Adrenal gland (tissue), 12 donors: ENCODE measurements around the gene GSG1. TPM values are rescaled to one million over a fixed set of nuclear protein-coding genes. Genes with fewer than 3 reads are reported as not detected.
A peak's percentile ranks its signal among the peaks of the same experiment; 100 is the strongest.

ENCODE experiments used
- DNase-seq, 7 donors: peaks; one replicate each; pipeline ENCODE4 v3.0.0-alpha.2; 2019 to 2020
- H3K27ac ChIP-seq, 5 donors: fragments of 200-600 bp; sonication (generic) in 4 of 5; 1 replicate in 3 of 5; 2 replicates in 2 of 5; pipeline versions ENCODE4 v1.5.1 to v1.8.0; 2016 to 2020; ENCODE audit warnings: mild to moderate bottlenecking in 1 of 5
- H3K27me3 ChIP-seq: fragments of 200-600 bp; 2 replicates; pipeline ENCODE4 v1.8.0; 2021
- H3K36me3 ChIP-seq, 2 donors: fragments of 200-600 bp; replicated peaks in 1 of 2; 1 replicate in 1 of 2; 2 replicates in 1 of 2; pipeline versions ENCODE4 v1.5.1 to v1.8.0; 2018 to 2022
- H3K4me1 ChIP-seq, 2 donors: fragments of 200-600 bp; replicated peaks in 1 of 2; 1 replicate in 1 of 2; 2 replicates in 1 of 2; pipeline versions ENCODE4 v1.5.1 to v1.8.0; 2018 to 2021
- H3K4me3 ChIP-seq, 4 donors: fragments of 200-600 bp; sonication (generic) in 3 of 4; one replicate each; pipeline ENCODE4 v1.5.1; 2016 to 2018
- H3K9me3 ChIP-seq, 3 donors: fragments of 200-600 bp; sonication (generic) in 1 of 3; replicated peaks in 1 of 3; 1 replicate in 2 of 3; 2 replicates in 1 of 3; pipeline versions ENCODE4 v1.5.1 to v1.8.0; 2016 to 2021
- POLR2A ChIP-seq, 2 donors: fragments of 450-650 bp; IDR thresholded peaks; one replicate each; pipeline ENCODE4 v1.6.1; 2017; ENCODE audit warnings: antibody characterized with exemption in 2 of 2, mild to moderate bottlenecking in 2 of 2, moderate library complexity in 1 of 2
- WGBS, 4 donors: extraction: QIAGEN DNeasy Blood & Tissue Kit in 2 of 4; methylation state at CpG; one replicate each; pipeline versions ENCODE4 v1.1.5 to v1.1.7; 2013 to 2017; 5-methylcytosine and 5-hydroxymethylcytosine counted together
- intact Hi-C, 2 donors: fragments of 100-400 bp; cut with DNase I; formaldehyde crosslinking; loops; one replicate each; pipeline versions ENCODE4 v1.14.1 to v1.15.0; 2022 to 2023
- polyA plus RNA-seq, 3 donors: library from polyadenylated mRNA; stranded (reverse); fragments of 200-250 nt in 2 of 3; fragments of 350-450 nt in 1 of 3; fragmentation: Illumina TruSeq in 1 of 3; extraction: RNeasy Lipid Tissue Mini Kit (QIAGEN cat#74804) in 1 of 3; gene quantifications; one replicate each; pipeline ENCODE4 v1.2.3, GENCODE V29; 2013 to 2014
- total RNA-seq, 9 donors: library from RNA; depleted of rRNA in 4 of 9; stranded (reverse); fragments of >200 nt in 4 of 9; fragments of 120-200 nt in 1 of 9; fragmentation: NEBNext Ultra II Directional in 1 of 9; extraction: Animal tissue kit (Norgen Biotek cat#: 25700) in 1 of 9; gene quantifications; one replicate each; pipeline versions ENCODE4 v1.1.0 to v1.2.4, GENCODE V29; 2013 to 2023
- TF ChIP-seq, protein P1 (sequence below), 6 experiments: fragments of 450-650 bp in 4 of 6; fragments of 200-600 bp in 2 of 6; sonication (generic) in 1 of 6; IDR thresholded peaks; 1 replicate in 5 of 6; 2 replicates in 1 of 6; pipeline versions ENCODE4 v1.5.1 to v1.8.0; 2016 to 2021; ENCODE audit warnings: antibody characterized with exemption in 6 of 6, mild to moderate bottlenecking in 2 of 6, moderate library complexity in 1 of 6
- donor health status: healthy with polysubstance abuse.
- donor health status: Bipolar disorder and iron deficiency.
- donor health status: DM: yes; HTN: yes; CAD: no.
- donor health status: DM: no; HTN: no; CAD: no.
- donor health status: DM: no; HTN: no; CAD: no.
- donor health status: DM: yes; HTN: yes; CAD: no.

The GSG1 gene
- total and polyA plus RNA-seq, 12 donors, result not detected

DNA sequence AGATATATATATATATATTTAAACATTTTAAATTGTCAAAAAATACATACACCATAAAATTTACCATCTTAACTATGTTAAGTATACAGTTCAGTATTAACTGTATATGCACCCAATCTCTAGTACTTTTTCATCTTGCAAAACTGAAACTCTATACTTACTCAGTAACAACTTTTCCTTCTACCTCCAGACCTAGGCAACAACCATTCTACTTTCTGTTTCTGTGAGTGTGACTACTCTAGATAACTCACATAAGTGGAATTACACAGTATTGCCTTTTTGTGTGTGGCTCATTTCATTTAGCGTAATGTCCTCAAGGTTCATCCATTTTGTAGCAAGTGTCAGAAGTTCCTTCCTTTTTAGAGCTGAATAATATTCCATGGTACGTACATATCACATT is 51.0 kb downstream of the GSG1 start:
- no peaks in the 10 kb centered on the region for H3K9me3 ChIP-seq

DNA sequence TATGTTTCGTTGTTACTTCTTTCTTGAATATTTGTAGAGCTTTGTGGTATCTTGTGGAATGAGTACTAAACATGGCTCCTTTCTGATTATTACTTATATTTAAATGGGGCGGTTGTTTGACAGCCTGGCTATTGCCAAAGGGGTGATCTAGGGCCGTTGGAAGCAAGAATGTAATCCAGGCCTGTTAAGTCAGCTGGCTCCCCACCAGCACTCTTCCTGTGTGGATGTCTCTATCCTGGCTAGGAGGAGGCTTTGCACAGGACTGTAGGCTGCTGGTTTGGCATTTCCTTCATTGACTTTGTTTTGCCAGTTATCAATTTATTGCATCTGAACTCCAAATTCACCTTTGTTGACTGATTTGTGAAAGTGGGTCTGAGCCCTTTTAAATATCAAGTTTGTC is 53.7 kb downstream of the GSG1 start:
- WGBS, 4 donors, result 64 to 76% (median 70%) methylated on average over 3 of the region's 3 CpGs
- TF ChIP-seq, protein P1, sequence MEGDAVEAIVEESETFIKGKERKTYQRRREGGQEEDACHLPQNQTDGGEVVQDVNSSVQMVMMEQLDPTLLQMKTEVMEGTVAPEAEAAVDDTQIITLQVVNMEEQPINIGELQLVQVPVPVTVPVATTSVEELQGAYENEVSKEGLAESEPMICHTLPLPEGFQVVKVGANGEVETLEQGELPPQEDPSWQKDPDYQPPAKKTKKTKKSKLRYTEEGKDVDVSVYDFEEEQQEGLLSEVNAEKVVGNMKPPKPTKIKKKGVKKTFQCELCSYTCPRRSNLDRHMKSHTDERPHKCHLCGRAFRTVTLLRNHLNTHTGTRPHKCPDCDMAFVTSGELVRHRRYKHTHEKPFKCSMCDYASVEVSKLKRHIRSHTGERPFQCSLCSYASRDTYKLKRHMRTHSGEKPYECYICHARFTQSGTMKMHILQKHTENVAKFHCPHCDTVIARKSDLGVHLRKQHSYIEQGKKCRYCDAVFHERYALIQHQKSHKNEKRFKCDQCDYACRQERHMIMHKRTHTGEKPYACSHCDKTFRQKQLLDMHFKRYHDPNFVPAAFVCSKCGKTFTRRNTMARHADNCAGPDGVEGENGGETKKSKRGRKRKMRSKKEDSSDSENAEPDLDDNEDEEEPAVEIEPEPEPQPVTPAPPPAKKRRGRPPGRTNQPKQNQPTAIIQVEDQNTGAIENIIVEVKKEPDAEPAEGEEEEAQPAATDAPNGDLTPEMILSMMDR (IDR thresholded peaks at IDR 0.05), result no peak
- TF ChIP-seq POLR2A (IDR thresholded peaks at IDR 0.05), result no peak

More for the DNA sequence above, 51.0 kb downstream of the GSG1 start:
- Histone ChIP-seq H3K27me3 (no peaks in the 10 kb centered on the region), H3K4me1 (peaks cover 0 to 21% of the 10 kb centered on the region in 2 donors), H3K4me3 (no peak overlapping the region), H3K36me3 (no peaks in the 10 kb centered on the region), H3K27ac (no peak overlapping the region)
- DNase-seq, result no peak
- TF ChIP-seq POLR2A (IDR thresholded peaks at IDR 0.05), result no peak
- TF ChIP-seq, protein P1 (IDR thresholded peaks at IDR 0.05), result no peak
- 45 to 50% (median 49%) methylated on average over 2 of the region's 2 CpGs for WGBS, 4 donors
- intact Hi-C loops, result no loop called here

DNA sequence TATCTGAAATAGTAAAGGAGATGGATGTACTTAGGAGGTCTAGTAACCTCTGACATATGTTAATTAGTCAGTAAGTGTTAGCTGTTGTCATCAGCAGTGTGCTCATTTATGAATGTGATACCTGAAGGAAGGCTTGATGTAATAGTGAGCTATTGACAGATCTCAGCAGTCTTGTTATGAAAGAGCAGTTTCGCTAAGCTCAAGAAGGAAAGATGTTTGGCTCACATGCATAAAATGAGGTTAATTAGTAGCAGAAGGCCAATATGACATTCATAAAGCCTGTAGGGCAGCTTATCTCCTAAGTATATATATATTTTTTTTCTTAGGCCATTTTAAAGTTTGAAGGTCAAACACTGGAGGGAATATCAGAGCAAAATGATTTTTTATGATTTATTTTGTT is 56.5 kb downstream of the GSG1 start:
- TF ChIP-seq, protein P1 (IDR thresholded peaks at IDR 0.05), result no peak
- no peak for TF ChIP-seq POLR2A (IDR thresholded peaks at IDR 0.05)
- Histone ChIP-seq H3K9me3 (no peaks in the 10 kb centered on the region), H3K27ac (no peak overlapping the region), H3K4me3 (no peak overlapping the region), H3K27me3 (no peaks in the 10 kb centered on the region), H3K36me3 (no peaks in the 10 kb centered on the region), H3K4me1 (peaks cover 0 to 35% of the 10 kb centered on the region in 2 donors)
- intact Hi-C loops, result no loop called here
- WGBS, 4 donors, result 95 to 100% (median 97%) methylated on average over 1 of the region's 1 CpG
- DNase-seq, result no peak

More for the DNA sequence above, 53.7 kb downstream of the GSG1 start:
- no peaks in the 10 kb centered on the region for H3K36me3 ChIP-seq
- no peaks in the 10 kb centered on the region for H3K27me3 ChIP-seq
- no peak overlapping the region for H3K4me3 ChIP-seq
- intact Hi-C loops, result no loop called here
- no peaks in the 10 kb centered on the region for H3K9me3 ChIP-seq
- H3K4me1 ChIP-seq, result peaks cover 0 to 29% of the 10 kb centered on the region in 2 donors
- no peak overlapping the region for H3K27ac ChIP-seq
- peak in 2 of 7 donors; percentile 19 to 33 for DNase-seq

DNA sequence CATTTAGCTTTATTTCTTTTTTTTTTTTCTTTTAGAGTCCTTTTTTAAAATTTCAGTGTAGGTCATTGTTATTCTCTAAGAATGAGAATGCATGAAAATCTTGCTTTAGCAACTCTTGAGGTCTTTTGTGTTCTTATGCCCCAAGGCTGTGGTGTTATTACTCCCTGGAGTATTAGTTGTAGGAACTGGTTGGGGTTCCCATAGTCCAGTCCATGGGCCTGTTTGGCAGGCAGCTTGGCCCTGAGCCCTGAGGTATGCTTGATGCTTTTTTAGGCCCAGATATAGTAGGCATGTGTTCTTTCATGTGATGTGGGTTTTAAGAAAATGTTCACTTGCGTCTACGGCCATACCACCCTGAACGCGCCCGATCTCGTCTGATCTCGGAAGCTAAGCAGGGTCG is 57.7 kb downstream of the GSG1 start:
- TF ChIP-seq, protein P1 (IDR thresholded peaks at IDR 0.05), result no peak
- TF ChIP-seq POLR2A (IDR thresholded peaks at IDR 0.05), result no peak
- DNase-seq, result no peak
- Histone ChIP-seq H3K4me1 (peaks cover 0 to 28% of the 10 kb centered on the region in 2 donors), H3K4me3 (no peak overlapping the region), H3K9me3 (no peaks in the 10 kb centered on the region), H3K36me3 (no peaks in the 10 kb centered on the region), H3K27me3 (no peaks in the 10 kb centered on the region), H3K27ac (no peak overlapping the region)
- 43 to 97% (median 93%) methylated on average over 1 to 8 of the region's 8 CpGs for WGBS, 4 donors
- intact Hi-C loops, result no loop called here
